ENCODE measurements around the gene SSBP4. TPM values are rescaled to one million over a fixed set of nuclear protein-coding genes. Genes with fewer than 3 reads are reported as not detected.
A peak's percentile ranks its signal among the peaks of the same experiment; 100 is the strongest.

Gene SSBP4
- total RNA-seq, 2 donors from 2014 or later, result 71.5 to 120 TPM

DNA sequence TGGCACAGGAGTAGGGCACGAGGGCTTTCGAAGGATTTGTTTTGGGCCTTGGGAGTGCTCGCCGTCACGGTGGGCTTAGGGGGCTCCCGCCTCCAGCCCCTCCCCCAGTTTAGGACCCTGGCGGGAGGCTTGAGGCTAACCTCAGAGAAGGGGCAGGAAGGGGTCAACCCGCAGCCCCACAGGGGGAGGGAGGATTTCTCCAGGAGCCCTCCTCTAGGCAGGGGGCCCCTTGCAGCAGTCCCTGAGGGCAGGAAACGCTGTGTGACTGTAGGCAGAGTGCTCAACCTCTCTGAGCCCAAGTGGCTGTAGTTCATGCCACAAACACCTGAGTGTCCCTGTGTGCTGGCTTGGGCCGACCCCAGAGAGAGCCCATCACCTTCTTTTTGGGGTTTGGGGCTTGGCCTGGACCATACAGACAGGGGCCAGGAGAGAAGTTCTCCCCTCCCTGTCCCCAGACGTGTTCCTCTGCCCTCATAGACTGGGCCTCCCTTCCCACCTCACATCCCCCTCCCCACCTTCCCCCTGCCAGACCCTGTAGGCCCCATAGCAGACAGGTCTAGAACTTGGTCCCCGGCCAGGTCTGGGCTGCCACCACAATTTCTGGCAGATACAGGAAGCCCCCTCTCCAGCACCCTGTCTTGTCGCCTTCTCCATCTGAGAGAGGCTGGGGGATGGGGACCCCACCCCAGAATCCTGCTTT is 10.7 kb downstream of the SSBP4 start:
- Histone ChIP-seq H3K4me3 (no peak overlapping the region), H3K27me3 (replicated peaks; ENCODE audit: insufficient read depth) (no peaks in the 10 kb centered on the region), H3K4me1 (replicated peaks) (no peaks in the 10 kb centered on the region), H3K9me3 (no peaks in the 10 kb centered on the region), H3K27ac (peak overlapping the region in 1 of 2 donors; percentile 41), H3K36me3 (no peaks in the 10 kb centered on the region)
- 48% methylated on average over 13 of the region's 13 CpGs for WGBS
- intact Hi-C loops (cut with DNase I), result no loop called here
- TF ChIP-seq POLR2A (IDR thresholded peaks at IDR 0.05), result no peak
- TF ChIP-seq, protein P1, sequence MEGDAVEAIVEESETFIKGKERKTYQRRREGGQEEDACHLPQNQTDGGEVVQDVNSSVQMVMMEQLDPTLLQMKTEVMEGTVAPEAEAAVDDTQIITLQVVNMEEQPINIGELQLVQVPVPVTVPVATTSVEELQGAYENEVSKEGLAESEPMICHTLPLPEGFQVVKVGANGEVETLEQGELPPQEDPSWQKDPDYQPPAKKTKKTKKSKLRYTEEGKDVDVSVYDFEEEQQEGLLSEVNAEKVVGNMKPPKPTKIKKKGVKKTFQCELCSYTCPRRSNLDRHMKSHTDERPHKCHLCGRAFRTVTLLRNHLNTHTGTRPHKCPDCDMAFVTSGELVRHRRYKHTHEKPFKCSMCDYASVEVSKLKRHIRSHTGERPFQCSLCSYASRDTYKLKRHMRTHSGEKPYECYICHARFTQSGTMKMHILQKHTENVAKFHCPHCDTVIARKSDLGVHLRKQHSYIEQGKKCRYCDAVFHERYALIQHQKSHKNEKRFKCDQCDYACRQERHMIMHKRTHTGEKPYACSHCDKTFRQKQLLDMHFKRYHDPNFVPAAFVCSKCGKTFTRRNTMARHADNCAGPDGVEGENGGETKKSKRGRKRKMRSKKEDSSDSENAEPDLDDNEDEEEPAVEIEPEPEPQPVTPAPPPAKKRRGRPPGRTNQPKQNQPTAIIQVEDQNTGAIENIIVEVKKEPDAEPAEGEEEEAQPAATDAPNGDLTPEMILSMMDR (IDR thresholded peaks at IDR 0.05), result no peak
- TF ChIP-seq POLR2AphosphoS5 (IDR thresholded peaks at IDR 0.05), result no peak
- no peak for DNase-seq (ENCODE audit: low spot score)

DNA sequence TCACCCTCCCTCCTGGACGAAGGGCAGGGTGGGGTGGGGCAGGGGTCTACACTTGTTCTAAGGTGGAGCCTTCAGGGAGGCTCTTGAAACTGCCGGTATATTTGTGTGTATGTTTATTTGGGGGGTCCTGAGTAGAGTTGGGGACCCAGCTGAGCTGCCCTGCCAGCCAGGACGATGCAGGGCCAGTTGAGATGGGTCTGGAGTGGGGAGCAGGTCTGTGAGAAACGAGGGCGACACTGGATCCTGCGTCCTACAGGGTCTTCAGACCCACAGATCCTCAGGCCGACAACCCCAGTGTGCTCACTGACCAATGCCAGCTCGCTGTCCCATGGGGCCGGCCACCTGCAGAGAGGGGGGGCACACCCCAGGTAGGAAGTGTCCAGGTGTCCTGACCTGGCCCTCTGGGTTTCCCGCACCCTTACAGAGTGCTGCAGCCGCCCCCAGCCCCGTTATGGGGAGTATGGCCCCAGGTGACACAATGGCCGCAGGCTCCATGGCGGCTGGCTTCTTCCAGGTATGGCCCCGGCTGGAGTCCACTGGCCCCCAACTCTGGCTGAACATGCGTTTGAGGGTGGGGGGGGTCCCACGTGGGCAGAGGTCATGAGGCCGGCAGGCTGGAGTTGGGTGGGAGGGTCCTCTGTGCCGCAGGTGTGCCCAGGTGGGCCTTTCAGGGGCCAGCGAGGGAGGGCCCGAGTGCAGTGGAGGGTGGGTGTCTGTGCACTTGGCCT is 11.4 kb downstream of the SSBP4 start:
- no peak for DNase-seq (ENCODE audit: low spot score)
- Histone ChIP-seq H3K9me3 (no peaks in the 10 kb centered on the region), H3K27me3 (replicated peaks; ENCODE audit: insufficient read depth) (no peaks in the 10 kb centered on the region), H3K27ac (no peak overlapping the region), H3K4me3 (no peak overlapping the region), H3K4me1 (replicated peaks) (no peaks in the 10 kb centered on the region), H3K36me3 (no peaks in the 10 kb centered on the region)
- no peak for TF ChIP-seq POLR2A (IDR thresholded peaks at IDR 0.05)
- TF ChIP-seq POLR2AphosphoS5 (IDR thresholded peaks at IDR 0.05), result no peak
- TF ChIP-seq, protein P1 (IDR thresholded peaks at IDR 0.05), result no peak
- intact Hi-C loops (cut with DNase I), result no loop called here
- 86% methylated on average over 20 of the region's 21 CpGs for WGBS

DNA sequence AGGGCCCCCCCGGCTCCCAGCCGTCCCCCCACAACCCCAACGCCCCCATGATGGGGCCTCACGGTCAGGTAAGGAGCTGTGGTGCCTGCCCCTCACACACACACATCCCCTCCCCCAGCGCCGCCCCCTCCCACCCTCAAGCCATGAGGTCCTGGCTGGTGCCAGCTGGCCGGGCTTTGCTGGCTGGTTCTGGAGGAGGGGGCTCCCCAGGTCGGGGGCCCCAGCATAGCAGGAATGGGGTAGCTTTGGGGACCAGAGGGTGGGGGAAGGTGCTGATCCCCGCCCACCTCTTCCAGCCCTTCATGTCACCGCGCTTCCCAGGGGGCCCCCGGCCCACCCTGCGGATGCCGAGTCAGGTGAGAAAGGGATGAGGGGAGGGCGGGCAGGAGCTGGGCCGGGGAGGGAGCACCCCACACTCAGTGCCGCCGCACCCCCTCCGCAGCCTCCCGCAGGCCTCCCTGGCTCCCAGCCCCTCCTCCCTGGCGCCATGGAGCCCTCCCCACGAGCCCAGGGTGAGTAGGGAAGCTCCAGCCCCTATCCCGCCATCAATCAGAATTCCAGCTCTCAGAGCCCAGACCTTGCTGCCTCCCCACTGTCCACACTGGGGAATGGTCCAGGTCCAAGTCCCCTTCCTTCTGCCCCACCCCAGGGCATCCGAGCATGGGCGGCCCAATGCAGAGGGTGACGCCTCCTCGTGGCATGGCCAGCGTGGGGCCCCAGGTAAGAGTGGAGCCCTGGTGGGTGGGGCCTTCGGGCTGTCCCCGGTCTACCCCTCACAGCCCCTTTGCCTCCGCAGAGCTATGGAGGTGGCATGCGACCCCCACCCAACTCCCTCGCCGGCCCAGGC is 12.4 kb downstream of the SSBP4 start:
- Histone ChIP-seq H3K9me3 (no peaks in the 10 kb centered on the region), H3K36me3 (no peaks in the 10 kb centered on the region), H3K27me3 (replicated peaks; ENCODE audit: insufficient read depth) (no peaks in the 10 kb centered on the region), H3K4me1 (replicated peaks) (no peaks in the 10 kb centered on the region), H3K4me3 (no peak overlapping the region), H3K27ac (no peak overlapping the region)
- TF ChIP-seq POLR2A (IDR thresholded peaks at IDR 0.05) (no peak), POLR2AphosphoS5 (IDR thresholded peaks at IDR 0.05) (no peak)
- TF ChIP-seq, protein P1 (IDR thresholded peaks at IDR 0.05), result no peak
- no peak for DNase-seq (ENCODE audit: low spot score)
- WGBS, result 72% methylated on average over 30 of the region's 34 CpGs
- intact Hi-C loops (cut with DNase I), result no loop called here

DNA sequence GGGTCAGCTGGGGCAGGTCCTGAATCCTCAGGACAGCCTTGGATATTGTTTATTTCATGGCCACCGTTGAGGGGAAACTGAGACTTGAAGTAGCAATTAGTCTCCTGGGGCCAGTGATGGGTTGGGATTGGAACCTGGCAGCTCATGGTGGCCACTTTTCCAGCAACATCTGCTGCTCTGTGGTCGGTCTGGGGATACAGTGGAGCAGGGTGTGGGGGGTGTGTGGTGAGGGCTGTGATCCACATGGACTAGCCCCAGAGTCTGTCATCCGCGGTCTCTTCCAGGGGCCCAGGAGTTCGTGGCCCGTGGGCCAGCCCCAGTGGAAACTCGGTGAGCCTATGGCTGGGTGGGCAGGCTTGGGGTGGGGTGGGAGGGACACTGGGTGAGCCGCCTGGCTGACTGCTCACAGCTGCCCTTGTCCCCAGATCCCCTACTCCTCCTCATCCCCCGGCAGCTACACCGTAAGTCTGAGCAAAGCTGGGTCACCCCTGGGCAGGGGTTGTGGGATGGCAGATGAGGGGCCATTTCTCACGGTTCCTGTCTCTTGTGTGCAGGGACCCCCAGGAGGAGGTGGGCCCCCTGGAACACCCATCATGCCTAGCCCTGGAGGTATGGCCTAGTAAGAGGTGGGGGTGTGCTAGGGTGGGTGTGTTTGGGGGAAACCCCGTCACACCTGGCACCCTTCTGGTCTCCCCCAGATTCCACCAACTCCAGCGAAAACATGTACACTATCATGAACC is 13.2 kb downstream of the SSBP4 start:
- Histone ChIP-seq H3K4me3 (peak overlapping the region; percentile 43 to 47), H3K4me1 (replicated peaks) (peaks cover 2% of the 10 kb centered on the region), H3K27ac (peak overlapping the region; percentile 71 to 73), H3K27me3 (replicated peaks; ENCODE audit: insufficient read depth) (no peaks in the 10 kb centered on the region), H3K36me3 (no peaks in the 10 kb centered on the region), H3K9me3 (no peaks in the 10 kb centered on the region)
- intact Hi-C loops (cut with DNase I), result no loop called here
- TF ChIP-seq POLR2AphosphoS5 (IDR thresholded peaks at IDR 0.05), result no peak
- no peak for TF ChIP-seq POLR2A (IDR thresholded peaks at IDR 0.05)
- TF ChIP-seq, protein P1 (IDR thresholded peaks at IDR 0.05), result no peak
- 67% methylated on average over 13 of the region's 13 CpGs for WGBS
- no peak for DNase-seq (ENCODE audit: low spot score)
